Epithelial cell of esophagus (primary cell): ENCODE data around the gene CAMK1D.

Source experiments
- DNase-seq: peaks from one replicate; pipeline ENCODE4 v3.0.0; 2010; ENCODE audit warnings: low read depth
- H3K4me3 ChIP-seq: 2 replicates; pipeline ENCODE4 v1.5.1; 2011; ENCODE audit warnings: mild to moderate bottlenecking, low read length, control low read depth
- CTCF ChIP-seq: IDR thresholded peaks from 2 replicates; pipeline ENCODE4 v1.5.1; 2011; ENCODE audit warnings: low read depth, mild to moderate bottlenecking, low read length, control low read depth, inconsistent platforms; ENCODE audit not compliant: insufficient read depth; ENCODE audit errors: missing control alignments

The CAMK1D gene

GRCh38 chr10:12716042-12716441, 366.7 kb downstream of the CAMK1D start:
- no peak for DNase-seq
- TF ChIP-seq CTCF: no peak

GRCh38 chr10:12717981-12718707, 368.8 kb downstream of the CAMK1D start:
- H3K4me3 ChIP-seq: no peak overlapping the region
- peak; percentile 43 for TF ChIP-seq CTCF
- peak; percentile 93 for DNase-seq

More at GRCh38 chr10:12716042-12716441, 366.7 kb downstream of the CAMK1D start:
- H3K4me3 ChIP-seq: no peak overlapping the region

- H3K4me3 ChIP-seq: no peak overlapping the region
- DNase-seq: peak; percentile 89
- no peak for TF ChIP-seq CTCF
Measured at GRCh38 chr10:12719365-12719764, 370.0 kb downstream of the CAMK1D start.

GRCh38 chr10:12720217-12720981, 371.1 kb downstream of the CAMK1D start:
- TF ChIP-seq CTCF: no peak
- peak; percentile 98 for DNase-seq
- H3K4me3 ChIP-seq: no peak overlapping the region

GRCh38 chr10:12721334-12721733, 372.0 kb downstream of the CAMK1D start:
- DNase-seq: peak; percentile 41
- no peak for TF ChIP-seq CTCF
- no peak overlapping the region for H3K4me3 ChIP-seq

GRCh38 chr10:12723220-12723619, 373.9 kb downstream of the CAMK1D start:
- DNase-seq: no peak
- TF ChIP-seq CTCF: no peak

More at GRCh38 chr10:12723220-12723619, 373.9 kb downstream of the CAMK1D start:
- H3K4me3 ChIP-seq: no peak overlapping the region
